Hematopoietic multipotent progenitor cell treated with erythropoietin and hydrocortisone succinate and interleukin-3 and kit ligand, for 4 days (in vitro differentiated cells): Measurements from ENCODE around the gene DCAF5.
A peak's percentile ranks its signal among the peaks of the same experiment; 100 is the strongest.
"Not testable (repeated sequence)": the region's sequence is repeated elsewhere in the genome, so short reads cannot be mapped to it uniquely, and the experiment has no call there.

ENCODE experiments used
- DNase-seq: peaks from one replicate; pipeline ENCODE4 v3.0.0-alpha.2; 2015

DCAF5 gene

DNA sequence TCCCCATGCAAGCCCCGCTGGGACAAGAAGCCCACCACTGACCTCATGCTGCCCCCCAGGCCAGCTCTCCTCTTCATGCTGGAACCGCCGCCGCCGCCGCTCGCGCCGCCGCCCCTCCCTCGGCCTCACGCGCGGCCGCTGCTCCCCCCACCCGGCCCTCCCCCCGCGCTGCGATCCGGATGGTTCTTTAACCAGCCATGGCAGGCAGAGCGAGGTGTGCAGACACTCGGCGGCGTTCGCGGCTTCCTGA lies at the start of gene DCAF5:
DCAF5 (minus strand) TSS at position 218 of the 250 bp plus-strand sequence; CDS start at position 77, 141 bp downstream.
- DNase-seq, result no peak

DNA sequence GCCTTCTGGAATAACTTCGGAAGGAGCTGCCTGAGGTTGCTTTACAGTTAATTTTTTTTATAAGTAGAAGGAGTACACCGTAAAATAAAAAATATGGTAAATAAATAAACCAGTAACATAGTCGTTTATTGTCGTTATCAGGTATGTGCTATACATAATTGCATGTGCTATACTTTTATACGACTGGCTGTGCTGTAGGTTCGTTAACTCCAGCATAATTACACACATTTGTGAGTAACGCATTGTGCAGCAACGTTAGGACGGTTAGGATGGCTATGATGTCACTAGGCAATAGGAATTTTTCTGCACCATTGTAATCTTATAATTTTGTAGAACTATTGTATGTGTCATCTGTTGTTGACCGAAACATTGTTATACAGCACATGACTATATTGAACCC lies 46.9 kb upstream of the DCAF5 start:
- DNase-seq, result no peak

DNA sequence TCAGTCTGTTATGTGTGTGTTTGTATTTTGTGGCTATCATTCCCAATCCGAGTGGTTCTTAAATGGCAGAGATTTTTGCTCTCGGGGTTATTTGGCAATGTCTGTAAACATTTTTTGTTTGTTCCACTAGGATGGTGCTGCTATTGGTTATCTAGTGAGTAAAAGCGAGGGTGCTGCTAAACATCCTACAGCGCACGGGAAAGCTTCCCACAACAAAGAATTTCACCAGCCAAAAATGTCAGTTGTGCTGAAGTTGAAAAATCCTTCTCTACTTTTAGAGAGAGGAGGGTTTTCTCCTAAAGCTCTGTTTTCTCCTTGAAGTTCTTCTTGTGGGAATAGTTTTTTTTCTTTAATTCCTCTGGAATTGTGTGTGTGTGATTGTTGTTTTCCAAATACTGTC lies 40.8 kb upstream of the DCAF5 start:
- no peak for DNase-seq

- peak; percentile 94 for DNase-seq
These were observed 38.6 kb upstream of the DCAF5 start, which contains the start of gene EXD2 for GRCh38 chr14:69191340-69192111. EXD2 (plus strand) TSS chr14:69191498; CDS start chr14:69209471, 17,973 bp downstream.

GRCh38 chr14:69190191-69190590 lies 37.3 kb upstream of the DCAF5 start:
- DNase-seq, result peak; percentile 24

- DNase-seq, result peak; percentile 77
These were observed 30.8 kb upstream of the DCAF5 start for GRCh38 chr14:69183735-69184134.

GRCh38 chr14:69182580-69182979 lies 29.7 kb upstream of the DCAF5 start:
- not testable (repeated sequence) for DNase-seq

- no peak for DNase-seq
These were observed 28.6 kb upstream of the DCAF5 start for GRCh38 chr14:69181491-69181890.

- no peak for DNase-seq
These were observed 22.2 kb upstream of the DCAF5 start for GRCh38 chr14:69175130-69175529.

DNA sequence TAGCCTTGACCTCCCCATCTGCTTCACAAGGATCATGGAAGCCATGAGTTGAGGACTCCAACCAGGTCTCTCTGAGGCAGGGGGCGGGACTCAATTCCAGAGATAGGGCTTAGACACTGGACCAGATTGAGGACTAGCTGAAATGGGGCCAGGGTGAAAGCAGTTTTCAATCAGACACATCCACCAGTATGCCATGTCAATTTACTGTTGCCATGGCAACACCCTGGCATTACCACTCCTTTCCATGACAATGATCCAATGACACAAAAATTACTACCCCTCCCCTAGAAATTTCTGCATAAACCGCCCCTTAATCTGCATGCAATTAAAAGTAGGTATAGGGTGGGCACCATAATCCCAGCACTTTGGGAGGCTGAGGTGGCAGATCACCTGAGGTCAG lies 18.6 kb upstream of the DCAF5 start:
- no peak for DNase-seq

- DNase-seq, result peak; percentile 51
These were observed 17.9 kb upstream of the DCAF5 start for GRCh38 chr14:69170839-69171238.

DNA sequence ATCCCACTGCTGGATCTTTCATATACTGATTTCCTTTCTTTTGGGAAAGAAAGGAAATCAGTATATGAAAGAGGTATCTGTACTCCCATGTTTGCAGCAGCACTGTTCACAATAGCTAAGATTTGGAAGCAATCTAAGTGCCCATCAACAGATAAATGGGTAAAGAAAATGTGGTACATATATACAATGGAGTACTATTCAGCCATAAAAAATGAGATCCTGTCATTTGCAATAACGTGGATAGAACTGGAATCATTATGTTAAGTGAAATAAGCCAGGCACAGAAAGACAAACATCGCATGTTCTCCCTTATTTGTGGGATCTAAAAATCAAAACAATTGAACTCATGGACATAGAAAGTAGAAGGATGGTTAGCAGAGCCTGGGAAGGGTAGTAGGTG lies 12.9 kb upstream of the DCAF5 start:
- DNase-seq, result not testable (repeated sequence)

DNA sequence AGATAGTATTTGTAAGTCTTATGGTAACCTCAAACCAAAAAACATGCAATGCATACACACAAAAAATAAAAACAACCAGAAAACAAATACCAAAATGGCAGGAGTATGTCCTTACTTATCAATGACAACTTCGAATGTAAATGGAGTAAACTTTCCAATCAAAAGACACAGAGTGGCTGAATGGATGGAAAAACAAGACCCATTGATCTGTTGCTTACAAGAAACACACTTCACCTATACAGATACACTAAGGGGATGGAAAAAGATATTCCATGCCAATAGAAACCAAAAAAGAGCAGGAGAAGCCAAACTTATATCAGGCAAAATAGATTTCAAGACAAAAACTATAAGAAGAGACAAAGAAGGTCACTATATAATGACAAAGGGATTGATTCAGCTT lies 8.7 kb upstream of the DCAF5 start:
- no peak for DNase-seq

- no peak for DNase-seq
These were observed 3.3 kb upstream of the DCAF5 start for GRCh38 chr14:69156224-69156623.

DNA sequence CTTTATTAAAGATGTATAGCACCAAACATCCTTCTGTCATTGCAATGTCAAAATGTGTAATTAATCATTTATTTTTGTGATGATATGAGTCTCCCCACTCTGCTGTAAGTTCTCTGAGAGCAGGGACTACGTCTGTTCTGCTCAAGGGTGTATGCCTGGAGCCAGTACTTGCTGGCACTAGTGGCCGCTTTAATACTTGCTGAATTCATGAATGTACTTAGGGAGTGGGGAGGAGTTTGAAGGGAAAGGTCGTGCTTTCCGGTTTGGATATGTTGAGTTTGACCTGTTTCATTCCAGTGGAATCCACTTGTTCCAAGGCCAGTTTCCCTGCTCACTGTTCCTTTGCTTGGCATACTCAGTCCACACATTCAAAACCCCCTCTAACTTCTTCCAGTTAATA lies 1.9 kb upstream of the DCAF5 start:
- DNase-seq, result peak; percentile 41

GRCh38 chr14:69153873-69154270 lies 953 bp upstream of the DCAF5 start:
- DNase-seq, result peak; percentile 40

DNA sequence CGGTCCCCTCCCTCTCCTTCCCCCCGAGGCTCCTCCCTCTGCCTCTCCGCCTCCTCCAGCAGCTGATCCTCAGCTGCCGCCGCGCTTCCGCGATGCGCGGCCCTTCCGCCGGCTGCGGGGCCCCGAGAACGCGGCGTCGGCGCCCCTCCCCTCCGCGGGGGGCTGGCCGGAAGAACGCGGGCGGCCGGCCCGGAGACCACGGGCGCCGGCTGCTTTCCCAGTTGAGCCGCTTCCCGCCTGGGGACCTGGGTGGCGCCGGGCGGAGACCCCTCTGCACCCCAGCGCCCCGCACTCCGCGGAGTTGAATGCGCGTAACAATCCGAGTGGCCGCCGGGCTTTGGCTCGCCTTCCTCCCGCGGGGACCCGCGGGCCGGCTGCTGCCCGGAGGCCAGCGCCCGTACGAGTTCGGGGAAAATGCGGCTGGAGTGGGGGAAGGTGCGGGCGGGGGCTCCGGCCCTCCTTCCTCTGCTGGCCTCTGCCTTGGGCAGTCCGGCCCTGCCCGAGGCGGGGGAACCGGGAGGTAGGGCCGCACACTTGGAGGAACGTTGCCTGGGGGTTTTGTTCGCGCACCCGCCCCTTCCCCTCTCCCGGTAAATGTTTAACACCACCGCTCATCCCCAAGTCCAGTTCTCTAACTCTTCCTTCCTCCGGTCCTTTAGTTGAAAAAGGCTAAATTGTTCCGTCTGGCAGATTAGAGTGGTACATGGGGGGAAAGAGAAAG lies 393 bp upstream of the DCAF5 start:
- peak; percentile 98 for DNase-seq

- peak; percentile 79 for DNase-seq
These were observed 578 bp downstream of the DCAF5 start for GRCh38 chr14:69152181-69152901.

GRCh38 chr14:69151458-69152180 lies 1.3 kb downstream of the DCAF5 start:
- peak; percentile 88 for DNase-seq

DNA sequence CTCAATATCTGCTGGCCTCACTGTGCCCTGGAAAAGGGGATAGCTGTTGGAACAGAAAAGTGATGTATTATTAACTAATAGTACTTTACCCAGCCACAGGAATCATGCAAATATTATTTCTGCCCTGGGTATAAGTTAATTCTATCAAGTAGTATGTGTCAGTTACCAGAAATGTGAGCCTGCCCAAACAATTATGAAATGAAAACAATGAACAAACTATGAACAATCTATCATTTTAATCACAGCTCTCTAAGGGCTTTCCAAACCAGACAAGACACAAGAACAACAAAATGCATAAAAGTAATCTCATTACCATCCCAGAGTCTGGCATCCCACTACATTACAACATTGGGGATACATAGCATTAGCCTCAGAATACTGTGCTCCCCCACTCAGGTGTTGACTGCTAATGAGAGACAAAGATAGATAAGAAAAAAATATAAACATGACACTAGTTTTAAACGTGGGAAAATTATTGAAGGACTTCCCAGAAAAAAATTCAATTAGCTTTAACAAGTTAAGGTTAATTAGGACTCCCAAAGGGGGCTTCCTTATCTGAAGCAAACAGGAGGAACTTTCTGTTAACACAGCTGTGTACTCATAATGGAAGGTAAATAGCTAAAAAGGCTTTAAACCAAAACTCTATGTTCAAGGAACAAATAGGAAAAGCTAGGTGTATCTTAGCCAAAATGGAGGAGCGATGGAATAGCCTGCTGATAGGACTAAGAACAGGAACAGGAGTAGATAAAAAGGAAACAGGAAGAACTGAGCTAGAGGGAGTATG lies 3.3 kb downstream of the DCAF5 start:
- no peak for DNase-seq

DNA sequence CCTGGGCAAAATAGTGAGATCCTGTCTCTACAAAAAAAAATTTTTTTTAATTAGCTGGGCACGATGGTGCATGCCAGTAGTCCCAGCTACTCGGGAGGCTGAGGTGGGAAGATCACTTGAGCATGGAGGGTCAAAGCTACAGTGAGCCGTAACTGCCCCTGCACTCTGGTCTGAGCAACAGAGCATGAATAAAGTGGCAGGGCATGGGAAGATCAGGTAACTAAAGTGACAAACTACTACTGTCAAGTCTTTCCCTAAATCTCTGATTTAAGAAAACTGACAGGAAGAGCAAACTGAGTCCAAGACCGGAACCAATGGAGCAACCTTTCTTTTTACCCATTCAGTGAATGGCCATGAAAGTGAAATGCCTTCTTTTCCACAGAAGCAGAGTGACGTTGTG lies 10.8 kb downstream of the DCAF5 start:
- DNase-seq, result no peak

- DNase-seq, result no peak
These were observed 11.4 kb downstream of the DCAF5 start for GRCh38 chr14:69141550-69141949.
